Kidney epithelial cell (primary cell): ENCODE measurements around the gene STAC. TPM values are rescaled to one million over a fixed set of nuclear protein-coding genes. Genes with fewer than 3 reads are reported as not detected.

Experiments used
- DNase-seq: peaks from one replicate; pipeline ENCODE4 v3.0.0-alpha.2; 2010; ENCODE audit warnings: low read depth
- H3K27me3 ChIP-seq: 2 replicates; pipeline ENCODE4 v1.6.0; 2011; ENCODE audit warnings: low read length; ENCODE audit not compliant: control insufficient read depth, insufficient read depth
- H3K36me3 ChIP-seq: 2 replicates; pipeline ENCODE4 v1.5.1; 2011; ENCODE audit warnings: low read length; ENCODE audit not compliant: control insufficient read depth, insufficient read depth
- H3K4me3 ChIP-seq: 2 replicates; pipeline ENCODE4 v1.5.1; 2011; ENCODE audit warnings: low read depth, mild to moderate bottlenecking, control low read depth, low read length
- CTCF ChIP-seq: IDR thresholded peaks from 2 replicates; pipeline ENCODE4 v1.5.1; 2011; ENCODE audit warnings: mild to moderate bottlenecking, moderate library complexity, low read length, control low read depth, inconsistent platforms; ENCODE audit not compliant: insufficient read depth, poor library complexity, severe bottlenecking
- total RNA-seq: library from RNA; depleted of rRNA; stranded (reverse); fragments of >200 nt; gene quantifications from 2 replicates; pipeline ENCODE4 v1.2.3, GENCODE V29; 2015

STAC gene
- total RNA-seq, 1 donor from 2014 or later, result 15.3 TPM

GRCh38 chr3:36546226-36546625 lies 165.9 kb downstream of the STAC start:
- H3K4me3 ChIP-seq, result no peak overlapping the region
- H3K27me3 ChIP-seq, result no peaks in the 10 kb centered on the region
- TF ChIP-seq CTCF, result no peak
- H3K36me3 ChIP-seq, result no peaks in the 10 kb centered on the region
- no peak for DNase-seq

- no peak for DNase-seq
- H3K27me3 ChIP-seq, result no peaks in the 10 kb centered on the region
- H3K36me3 ChIP-seq, result no peaks in the 10 kb centered on the region
- H3K4me3 ChIP-seq, result no peak overlapping the region
- no peak for TF ChIP-seq CTCF
These were observed 168.4 kb downstream of the STAC start for GRCh38 chr3:36548712-36549111.

GRCh38 chr3:36557021-36557707 lies 176.9 kb downstream of the STAC start:
- Histone ChIP-seq H3K4me3 (no peak overlapping the region), H3K27me3 (no peaks in the 10 kb centered on the region), H3K36me3 (no peaks in the 10 kb centered on the region)
- no peak for DNase-seq
- TF ChIP-seq CTCF, result no peak

GRCh38 chr3:36557708-36558421 lies 177.6 kb downstream of the STAC start:
- no peak for TF ChIP-seq CTCF
- no peaks in the 10 kb centered on the region for H3K36me3 ChIP-seq
- no peak for DNase-seq
- no peaks in the 10 kb centered on the region for H3K27me3 ChIP-seq
- H3K4me3 ChIP-seq, result no peak overlapping the region

GRCh38 chr3:36558961-36559360 lies 178.7 kb downstream of the STAC start:
- no peak for DNase-seq
- H3K27me3 ChIP-seq, result no peaks in the 10 kb centered on the region
- no peak overlapping the region for H3K4me3 ChIP-seq
- TF ChIP-seq CTCF, result no peak
- H3K36me3 ChIP-seq, result no peaks in the 10 kb centered on the region

- no peak for TF ChIP-seq CTCF
- Histone ChIP-seq H3K4me3 (no peak overlapping the region), H3K36me3 (no peaks in the 10 kb centered on the region), H3K27me3 (no peaks in the 10 kb centered on the region)
- no peak for DNase-seq
These were observed 180.4 kb downstream of the STAC start for GRCh38 chr3:36560685-36561084.
